Measurements from ENCODE around the gene MDK.

- no peak for TF ChIP-seq ZFP3 (CRISPR knock-in tag; IDR thresholded peaks at IDR 0.05)
- no peak for TF ChIP-seq GLIS3 (CRISPR knock-in tag; IDR thresholded peaks at IDR 0.05)
- no peak for TF ChIP-seq ZFP30 (CRISPR knock-in tag; IDR thresholded peaks at IDR 0.05)
- TF ChIP-seq ZNF70 (CRISPR knock-in tag; IDR thresholded peaks at IDR 0.05) = no peak
- TF ChIP-seq, protein P1, sequence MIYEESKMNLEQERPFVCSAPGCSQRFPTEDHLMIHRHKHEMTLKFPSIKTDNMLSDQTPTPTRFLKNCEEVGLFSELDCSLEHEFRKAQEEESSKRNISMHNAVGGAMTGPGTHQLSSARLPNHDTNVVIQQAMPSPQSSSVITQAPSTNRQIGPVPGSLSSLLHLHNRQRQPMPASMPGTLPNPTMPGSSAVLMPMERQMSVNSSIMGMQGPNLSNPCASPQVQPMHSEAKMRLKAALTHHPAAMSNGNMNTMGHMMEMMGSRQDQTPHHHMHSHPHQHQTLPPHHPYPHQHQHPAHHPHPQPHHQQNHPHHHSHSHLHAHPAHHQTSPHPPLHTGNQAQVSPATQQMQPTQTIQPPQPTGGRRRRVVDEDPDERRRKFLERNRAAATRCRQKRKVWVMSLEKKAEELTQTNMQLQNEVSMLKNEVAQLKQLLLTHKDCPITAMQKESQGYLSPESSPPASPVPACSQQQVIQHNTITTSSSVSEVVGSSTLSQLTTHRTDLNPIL (CRISPR knock-in tag; IDR thresholded peaks at IDR 0.05; ENCODE audit: low read depth) = no peak
- TF ChIP-seq PATZ1 (CRISPR knock-in tag; IDR thresholded peaks at IDR 0.05; ENCODE audit: borderline replicate concordance) = no peak; the same call in none of the 2 replicates
- no peak for TF ChIP-seq ESRRG (CRISPR knock-in tag; IDR thresholded peaks at IDR 0.05)
- TF ChIP-seq, protein P2, sequence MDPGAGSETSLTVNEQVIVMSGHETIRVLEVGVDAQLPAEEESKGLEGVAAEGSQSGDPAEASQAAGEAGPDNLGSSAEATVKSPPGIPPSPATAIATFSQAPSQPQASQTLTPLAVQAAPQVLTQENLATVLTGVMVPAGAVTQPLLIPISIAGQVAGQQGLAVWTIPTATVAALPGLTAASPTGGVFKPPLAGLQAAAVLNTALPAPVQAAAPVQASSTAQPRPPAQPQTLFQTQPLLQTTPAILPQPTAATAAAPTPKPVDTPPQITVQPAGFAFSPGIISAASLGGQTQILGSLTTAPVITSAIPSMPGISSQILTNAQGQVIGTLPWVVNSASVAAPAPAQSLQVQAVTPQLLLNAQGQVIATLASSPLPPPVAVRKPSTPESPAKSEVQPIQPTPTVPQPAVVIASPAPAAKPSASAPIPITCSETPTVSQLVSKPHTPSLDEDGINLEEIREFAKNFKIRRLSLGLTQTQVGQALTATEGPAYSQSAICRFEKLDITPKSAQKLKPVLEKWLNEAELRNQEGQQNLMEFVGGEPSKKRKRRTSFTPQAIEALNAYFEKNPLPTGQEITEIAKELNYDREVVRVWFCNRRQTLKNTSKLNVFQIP (CRISPR knock-in tag; IDR thresholded peaks at IDR 0.05; ENCODE audit: borderline replicate concordance, low read depth) = no peak
- TF ChIP-seq BACH2 (CRISPR knock-in tag; IDR thresholded peaks at IDR 0.05; ENCODE audit: borderline replicate concordance) = no peak
- no peak for TF ChIP-seq ZC3H10 (CRISPR knock-in tag; IDR thresholded peaks at IDR 0.05)
- no peak for TF ChIP-seq SNAI2 (CRISPR knock-in tag; IDR thresholded peaks at IDR 0.05)
- TF ChIP-seq ARNTL (CRISPR knock-in tag; IDR thresholded peaks at IDR 0.05; ENCODE audit: borderline replicate concordance, low read depth) = no peak
- TF ChIP-seq ZNF565 (CRISPR knock-in tag; conservative IDR thresholded peaks at IDR 0.05; ENCODE audit: low read depth) = no peak
Observed at GRCh38 chr11:46380340-46381047, 975 bp upstream of the MDK start.
